HG02798 (cell line): ENCODE results near the gene SP2.
A peak's percentile ranks its signal among the peaks of the same experiment; 100 is the strongest.

Source experiments
- ATAC-seq: cut with Tn5 transposase; IDR thresholded peaks from one replicate; pipeline ENCODE4 v1.9.1; 2021; ENCODE audit warnings: mild to moderate bottlenecking; ENCODE audit not compliant: unreplicated experiment, poor library complexity

The SP2 gene

DNA sequence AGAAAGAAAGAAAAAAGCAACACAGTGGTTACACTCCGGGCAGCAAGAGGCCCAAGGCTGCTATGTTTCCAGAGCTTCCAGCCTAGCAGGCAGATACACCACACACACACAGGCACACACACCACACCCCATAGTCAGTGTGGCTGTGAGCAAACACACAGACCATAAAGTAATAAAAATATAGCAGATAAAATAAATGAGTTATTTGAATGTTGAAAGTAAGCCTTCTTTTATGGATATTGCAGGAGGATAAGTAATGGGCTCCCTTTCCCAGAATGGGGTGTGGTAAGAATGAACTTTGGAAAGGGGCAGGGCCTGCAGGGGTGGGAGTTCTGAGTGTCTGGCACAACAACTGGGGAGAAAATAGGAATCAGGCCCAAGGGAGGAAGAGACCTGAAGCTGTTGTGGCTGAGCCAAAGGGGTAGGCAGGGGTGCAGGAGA is 70.1 kb downstream of the SP2 start:
- ATAC-seq, result no peak

DNA sequence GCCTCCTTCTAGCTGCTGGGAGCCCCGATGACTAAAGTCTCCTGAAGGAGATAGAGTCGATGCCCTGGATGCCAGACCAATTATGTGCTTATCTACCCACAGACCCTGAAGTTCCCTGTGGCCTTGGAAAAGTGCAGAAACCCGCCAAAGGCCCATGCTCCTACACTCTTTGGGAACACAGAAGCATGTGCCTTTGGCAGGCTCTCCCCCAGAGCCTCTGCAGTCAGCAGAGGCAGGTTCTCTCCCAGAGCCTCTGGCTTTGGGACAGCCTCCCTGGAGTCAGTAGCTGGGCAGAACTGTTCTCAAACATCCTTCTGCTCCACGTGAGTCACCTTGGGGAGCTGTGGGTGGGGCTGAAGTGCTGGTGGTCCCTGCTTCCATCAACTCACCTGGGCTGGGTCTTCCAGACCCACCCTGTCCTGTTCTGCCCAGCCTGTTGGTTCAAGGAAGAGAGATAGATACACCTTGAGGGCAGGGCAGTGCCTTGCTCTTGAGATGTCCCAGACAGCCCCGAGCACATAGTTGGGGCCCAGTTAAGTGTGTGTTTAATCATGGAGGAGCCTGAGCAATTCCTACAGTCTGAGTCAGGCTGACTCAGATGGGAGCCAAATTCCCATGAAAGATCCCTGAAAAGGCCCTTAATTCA is 71.7 kb downstream of the SP2 start:
- no peak for ATAC-seq

DNA sequence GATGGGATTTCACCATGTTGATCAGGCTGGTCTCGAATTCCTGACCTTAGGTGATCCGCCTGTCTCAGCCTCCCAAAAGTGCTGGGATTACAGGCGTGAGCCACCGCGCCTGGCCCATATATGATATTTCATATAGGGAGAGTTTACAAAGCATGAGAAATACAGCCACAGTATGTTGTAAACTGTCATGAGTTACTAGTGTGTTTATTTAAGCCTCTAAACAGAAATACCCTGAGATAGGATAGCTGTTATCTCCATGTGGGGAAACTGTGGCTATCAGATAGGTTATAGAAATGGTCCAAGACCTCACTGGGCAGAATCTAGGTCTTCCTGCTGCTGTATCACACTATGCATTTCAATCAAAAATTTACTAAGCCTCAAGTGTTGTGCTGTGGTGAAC is 72.8 kb downstream of the SP2 start:
- no peak for ATAC-seq

DNA sequence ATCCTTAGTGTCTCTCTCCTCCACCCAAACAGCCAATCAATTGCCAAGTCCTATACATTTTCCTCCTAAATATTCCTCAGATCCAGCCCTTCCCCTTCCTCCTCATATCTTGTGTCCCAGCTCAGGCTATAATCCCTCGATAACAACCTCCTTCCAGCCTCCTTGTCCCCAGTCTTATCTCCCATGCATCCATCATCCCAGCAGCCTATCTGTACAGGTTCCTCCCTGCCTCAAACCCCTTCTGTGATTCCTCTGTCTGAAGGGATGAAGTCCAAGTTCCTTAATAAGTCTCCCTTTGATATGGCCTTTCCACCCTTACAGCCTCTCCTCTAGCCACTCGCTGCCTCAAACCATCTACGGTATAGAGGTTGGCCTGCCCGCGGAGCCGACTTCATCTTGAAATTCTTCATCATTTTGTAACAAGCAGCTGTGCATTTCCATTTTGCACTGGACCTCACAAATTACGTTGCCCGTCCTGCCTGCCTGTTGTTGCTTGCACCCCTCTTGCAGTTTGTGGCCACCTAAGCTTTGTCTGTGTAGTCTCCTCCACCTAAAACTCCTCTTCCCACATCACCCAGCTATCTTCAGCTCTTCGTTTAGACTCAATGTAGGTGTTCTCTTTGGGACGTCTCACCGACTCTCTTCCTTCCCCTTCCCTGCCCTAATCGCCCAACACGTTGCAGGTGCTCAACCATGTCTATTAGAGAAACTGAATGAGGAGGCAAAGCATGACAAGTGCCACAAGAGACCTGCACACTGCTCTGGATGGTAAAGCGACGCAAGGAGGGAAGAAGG is 74.1 kb downstream of the SP2 start:
- no peak for ATAC-seq

DNA sequence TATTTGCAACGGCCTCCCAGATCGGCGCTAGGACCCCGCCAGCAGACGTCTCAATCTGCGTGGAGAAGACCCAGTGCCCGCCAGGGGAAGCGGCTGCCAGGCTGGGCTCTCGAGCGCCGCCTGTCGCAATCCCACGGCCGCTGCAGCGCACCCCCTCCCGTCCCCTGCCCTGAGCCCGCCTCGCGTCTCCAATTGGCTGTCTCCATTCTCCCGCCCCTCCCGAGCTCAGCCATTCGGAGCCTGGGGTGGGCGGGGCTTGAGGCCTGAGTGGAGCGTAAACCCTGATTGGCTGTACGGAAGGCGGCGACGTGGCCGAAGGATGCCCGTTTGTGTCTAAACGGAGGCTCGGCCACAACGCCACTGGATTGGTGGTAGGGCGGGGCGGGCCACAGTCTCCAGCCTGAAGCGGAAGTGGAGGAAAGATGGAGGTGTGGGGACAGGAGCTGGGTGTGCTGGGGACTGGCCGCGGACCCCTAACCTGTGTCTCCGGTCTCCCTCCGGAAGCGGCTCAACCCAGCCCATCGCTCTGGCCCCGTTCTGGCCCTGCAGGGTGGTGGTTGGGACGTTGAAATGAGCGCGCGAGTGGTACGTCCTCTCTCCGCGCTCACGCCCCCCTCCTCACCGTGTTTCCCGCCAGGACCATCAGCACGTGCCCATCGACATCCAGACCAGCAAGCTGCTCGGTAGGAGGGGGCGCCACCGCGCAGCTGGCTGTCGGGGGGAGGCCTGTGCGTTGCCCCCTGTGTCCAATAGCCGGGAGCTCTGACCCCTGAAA is 74.9 kb downstream of the SP2 start, which contains the start of gene CDK5RAP3:
CDK5RAP3 (plus strand) TSS at position 389 of the 775 bp plus-strand sequence; CDS start at position 423, 34 bp downstream.
- peak; percentile 98 for ATAC-seq

DNA sequence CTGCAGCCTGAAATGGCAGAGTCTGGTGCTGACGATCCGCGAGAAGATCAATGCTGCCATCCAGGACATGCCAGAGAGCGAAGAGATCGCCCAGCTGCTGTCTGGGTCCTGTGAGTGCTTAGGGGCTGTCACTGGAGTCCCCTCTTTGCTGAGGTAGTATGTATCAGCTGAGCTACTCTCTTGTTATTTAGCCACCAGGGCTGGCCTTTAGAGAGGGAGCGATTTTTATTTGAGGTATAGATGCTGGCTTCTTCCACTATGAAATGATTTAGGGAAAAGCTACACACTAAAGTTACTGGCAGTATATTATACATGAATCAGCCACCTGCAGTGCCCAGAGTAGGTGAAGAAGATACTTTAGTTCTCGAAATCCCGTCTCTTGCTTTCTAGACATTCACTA is 77.5 kb downstream of the SP2 start:
- no peak for ATAC-seq

DNA sequence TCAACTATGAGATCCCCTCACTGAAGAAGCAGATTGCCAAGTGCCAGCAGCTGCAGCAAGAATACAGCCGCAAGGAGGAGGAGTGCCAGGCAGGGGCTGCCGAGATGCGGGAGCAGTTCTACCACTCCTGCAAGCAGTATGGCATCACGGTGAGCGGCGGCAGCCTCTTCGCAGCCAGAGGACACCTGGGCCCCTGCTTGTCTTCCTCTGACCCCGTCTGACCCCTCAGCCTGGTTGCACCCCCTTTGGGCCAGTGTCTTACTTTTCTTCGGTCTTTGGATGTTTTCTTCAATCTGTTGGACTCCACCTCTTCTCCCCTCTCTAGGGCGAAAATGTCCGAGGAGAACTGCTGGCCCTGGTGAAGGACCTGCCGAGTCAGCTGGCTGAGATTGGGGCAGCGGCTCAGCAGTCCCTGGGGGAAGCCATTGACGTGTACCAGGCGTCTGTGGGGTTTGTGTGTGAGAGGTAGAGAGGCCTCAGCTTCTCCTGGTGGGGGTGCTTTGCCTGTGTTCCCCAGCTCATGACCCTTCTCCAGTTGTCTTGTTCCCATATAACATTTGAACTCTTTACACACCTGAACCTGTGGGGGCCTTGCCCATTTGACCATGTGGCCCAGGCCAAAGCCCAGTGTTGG is 79.3 kb downstream of the SP2 start:
- ATAC-seq, result no peak

DNA sequence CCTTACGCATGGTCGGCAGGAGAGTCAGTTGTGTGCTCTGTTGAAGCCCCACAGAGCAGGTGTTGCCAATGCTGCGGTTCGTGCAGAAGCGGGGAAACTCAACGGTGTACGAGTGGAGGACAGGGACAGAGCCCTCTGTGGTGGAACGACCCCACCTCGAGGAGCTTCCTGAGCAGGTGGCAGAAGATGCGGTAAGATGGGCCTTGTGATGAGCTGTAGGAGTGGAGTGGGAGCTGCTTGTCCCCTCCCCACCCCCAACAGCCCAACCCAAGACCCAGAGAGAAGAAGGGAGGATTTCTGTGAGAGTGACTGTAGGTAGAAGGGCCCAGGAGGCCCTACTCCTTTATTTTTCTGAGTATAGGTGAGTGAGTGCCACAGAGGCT is 79.8 kb downstream of the SP2 start:
- no peak for ATAC-seq

DNA sequence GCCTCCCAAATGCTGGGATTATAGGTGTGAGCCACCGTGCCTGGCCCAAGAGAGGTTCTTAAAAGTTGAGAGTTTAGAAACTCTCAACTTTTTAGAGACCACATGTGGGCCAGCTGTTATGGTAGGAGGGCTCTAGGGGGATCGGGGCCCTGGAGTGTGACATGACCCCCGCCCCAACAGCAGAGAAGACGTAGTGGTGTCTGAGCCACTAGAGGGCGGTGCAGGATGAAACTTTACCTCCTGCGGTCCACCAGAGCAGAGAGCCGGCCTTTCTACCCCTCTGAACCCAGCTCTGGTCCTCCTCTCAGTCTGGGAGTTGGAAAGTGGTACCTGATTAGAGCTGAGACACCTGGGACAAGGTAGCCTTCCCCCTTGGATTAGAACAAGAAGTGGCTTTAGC is 82.3 kb downstream of the SP2 start:
- no peak for ATAC-seq
